Measurements from ENCODE around the gene RAB31.

RAB31 gene

DNA sequence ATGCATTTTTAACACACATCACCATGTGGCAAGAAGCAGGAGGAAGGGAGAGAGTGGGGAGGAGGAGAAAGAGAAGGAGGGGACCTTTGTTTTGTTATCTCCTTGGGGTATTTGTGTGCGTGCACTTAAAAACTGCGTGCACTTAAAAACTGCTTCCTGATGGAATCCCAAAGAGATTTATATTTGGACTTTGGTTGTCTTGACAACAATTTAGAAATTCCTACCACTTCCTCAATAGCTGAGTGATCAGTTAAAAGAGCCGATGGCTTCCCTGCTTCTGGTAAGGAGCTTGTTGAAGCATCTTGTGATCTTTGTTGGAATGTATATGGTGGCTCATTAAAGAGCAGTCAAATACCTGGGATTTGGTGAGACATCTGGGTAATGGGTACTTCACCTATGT, 4.5 kb downstream of the RAB31 start:
- Histone ChIP-seq H3K36me3 (replicated peaks in 1 of 2; ENCODE audit: control insufficient read depth in 2 of 2, insufficient read depth in 2 of 2, low read length in 2 of 2) (peaks cover 0 to 2% of the 10 kb centered on the region in 2 donors), H3K4ac (ENCODE audit: low read length) (no peak overlapping the region), H3K4me2 (ENCODE audit: insufficient read depth, low read length, poor library complexity, severe bottlenecking) (no peak overlapping the region), H3K4me3 (ENCODE audit: low read length in 2 of 2) (no peak overlapping the region), H3K27me3 (ENCODE audit: control insufficient read depth in 3 of 3, insufficient read depth in 3 of 3, low read depth in 1 of 3, low read length in 3 of 3) (peaks cover 0 to 20% (median 0%) of the 10 kb centered on the region in 3 experiments), H3K79me1 (ENCODE audit: low read depth, low read length) (no peaks in the 10 kb centered on the region), H3K9ac (ENCODE audit: low read depth, low read length, poor library complexity) (no peak overlapping the region), H2BK120ac (ENCODE audit: low read depth, low read length) (no peak overlapping the region), H3K27ac (replicated peaks; ENCODE audit: low read length) (no peak overlapping the region), H3K23ac (ENCODE audit: low read depth, low read length, poor library complexity) (no peak overlapping the region), H3K9me3 (replicated peaks in 1 of 2; ENCODE audit: control insufficient read depth in 2 of 2, insufficient read depth in 1 of 2, low read depth in 1 of 2, low read length in 2 of 2) (no peaks in the 10 kb centered on the region), H2AK5ac (ENCODE audit: low read depth, low read length) (no peak overlapping the region), H2BK5ac (ENCODE audit: low read length) (no peak overlapping the region), H3K4me1 (ENCODE audit: control insufficient read depth in 2 of 2, insufficient read depth in 1 of 2, low read depth in 1 of 2, low read length in 2 of 2) (peaks cover 9 to 10% of the 10 kb centered on the region in 2 donors), H4K91ac (ENCODE audit: low read depth, low read length, poor library complexity) (no peak overlapping the region), H4K8ac (ENCODE audit: low read depth, low read length) (no peak overlapping the region), H2BK15ac (ENCODE audit: low read length) (no peak overlapping the region), H3K14ac (ENCODE audit: low read length) (no peak overlapping the region), H2AFZ (ENCODE audit: low read length) (no peak overlapping the region), H3K18ac (ENCODE audit: low read length) (no peak overlapping the region), H2BK12ac (ENCODE audit: low read length) (no peak overlapping the region)
- no CpG with 5 or more reads among the region's 3 CpGs for WGBS, 2 donors (ENCODE audit: extremely low coverage in 2 of 2, insufficient read length in 2 of 2, insufficient replicate concordance in 1 of 2)
- DNase-seq (ENCODE audit: low spot score): no peak

DNA sequence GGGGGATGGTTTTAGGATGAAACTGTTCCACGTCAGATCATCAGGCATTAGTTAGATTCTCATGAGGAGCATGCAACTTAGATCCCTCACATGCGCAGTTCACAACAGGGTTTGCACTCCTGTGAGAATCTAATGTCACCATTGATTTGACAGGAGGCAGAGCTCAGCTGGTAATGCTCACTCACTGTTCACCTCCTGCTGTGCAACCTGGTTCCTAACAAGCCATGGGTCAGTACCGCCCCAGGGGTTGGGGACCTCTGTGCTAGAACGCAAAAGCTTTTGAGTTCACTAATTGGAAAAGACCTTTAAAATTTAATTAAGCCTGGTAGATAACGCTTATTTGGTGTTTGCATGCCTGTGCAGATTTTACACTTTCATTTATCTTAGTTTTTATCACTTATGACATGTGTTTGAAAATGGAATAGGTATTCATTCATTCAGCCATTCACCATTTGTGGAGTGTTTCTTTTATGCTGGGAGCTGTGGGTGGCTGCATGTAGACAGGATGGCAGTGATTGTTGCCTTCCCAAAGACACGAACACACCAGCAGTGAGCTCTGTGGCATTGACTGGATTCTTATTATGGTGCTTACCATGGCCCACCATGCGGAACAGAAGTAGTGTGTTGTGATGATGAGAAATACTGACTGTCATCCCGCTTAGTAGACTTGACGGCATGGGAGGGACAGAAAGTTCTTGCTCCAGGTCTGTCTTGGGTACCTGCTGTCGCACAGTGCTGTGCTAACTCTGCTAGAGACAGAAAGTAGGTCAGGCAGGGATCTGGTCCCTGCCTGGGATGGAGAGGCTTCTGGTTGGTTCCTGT, 6.4 kb downstream of the RAB31 start:
- no CpG with 5 or more reads among the region's 10 CpGs for WGBS, 2 donors (ENCODE audit: extremely low coverage in 2 of 2, insufficient read length in 2 of 2, insufficient replicate concordance in 1 of 2)
- Histone ChIP-seq H3K23ac (ENCODE audit: low read depth, low read length, poor library complexity) (no peak overlapping the region), H3K27ac (replicated peaks; ENCODE audit: low read length) (no peak overlapping the region), H3K79me1 (ENCODE audit: low read depth, low read length) (no peaks in the 10 kb centered on the region), H3K4me3 (ENCODE audit: low read length in 2 of 2) (no peak overlapping the region), H2BK15ac (ENCODE audit: low read length) (no peak overlapping the region), H3K4ac (ENCODE audit: low read length) (no peak overlapping the region), H2BK5ac (ENCODE audit: low read length) (no peak overlapping the region), H2BK120ac (ENCODE audit: low read depth, low read length) (no peak overlapping the region), H3K9me3 (replicated peaks in 1 of 2; ENCODE audit: control insufficient read depth in 2 of 2, insufficient read depth in 1 of 2, low read depth in 1 of 2, low read length in 2 of 2) (no peaks in the 10 kb centered on the region), H3K27me3 (ENCODE audit: control insufficient read depth in 3 of 3, insufficient read depth in 3 of 3, low read depth in 1 of 3, low read length in 3 of 3) (peaks cover 0 to 3% (median 0%) of the 10 kb centered on the region in 3 experiments), H4K91ac (ENCODE audit: low read depth, low read length, poor library complexity) (no peak overlapping the region), H3K14ac (ENCODE audit: low read length) (no peak overlapping the region), H4K8ac (ENCODE audit: low read depth, low read length) (no peak overlapping the region), H2AFZ (ENCODE audit: low read length) (no peak overlapping the region), H3K18ac (ENCODE audit: low read length) (peak overlapping the region; percentile 21), H3K9ac (ENCODE audit: low read depth, low read length, poor library complexity) (no peak overlapping the region), H3K4me2 (ENCODE audit: insufficient read depth, low read length, poor library complexity, severe bottlenecking) (no peak overlapping the region), H2AK5ac (ENCODE audit: low read depth, low read length) (no peak overlapping the region), H2BK12ac (ENCODE audit: low read length) (no peak overlapping the region), H3K4me1 (ENCODE audit: control insufficient read depth in 2 of 2, insufficient read depth in 1 of 2, low read depth in 1 of 2, low read length in 2 of 2) (peaks cover 6 to 11% of the 10 kb centered on the region in 2 donors), H3K36me3 (replicated peaks in 1 of 2; ENCODE audit: control insufficient read depth in 2 of 2, insufficient read depth in 2 of 2, low read length in 2 of 2) (peaks cover 0 to 2% of the 10 kb centered on the region in 2 donors)
- no peak for DNase-seq (ENCODE audit: low spot score)

DNA sequence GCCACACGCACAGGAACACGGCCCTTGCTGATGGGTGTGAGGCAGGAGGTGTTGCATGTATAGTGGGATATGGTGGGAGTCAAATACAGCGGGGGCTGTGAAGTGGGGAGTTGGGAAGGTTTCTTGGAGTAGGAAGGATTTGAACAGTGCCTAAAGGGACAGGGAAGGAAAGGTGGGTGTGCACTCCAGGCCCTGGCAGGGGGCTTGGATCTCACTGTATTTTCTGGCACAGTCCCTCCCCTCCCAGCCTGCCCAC, 6.9 kb downstream of the RAB31 start:
- H2BK12ac ChIP-seq (ENCODE audit: low read length): no peak overlapping the region
- no peak overlapping the region for H3K4ac ChIP-seq (ENCODE audit: low read length)
- H2BK120ac ChIP-seq (ENCODE audit: low read depth, low read length): no peak overlapping the region
- H3K14ac ChIP-seq (ENCODE audit: low read length): no peak overlapping the region
- DNase-seq (ENCODE audit: low spot score): no peak
- no peaks in the 10 kb centered on the region for H3K27me3 ChIP-seq (ENCODE audit: control insufficient read depth in 3 of 3, insufficient read depth in 3 of 3, low read depth in 1 of 3, low read length in 3 of 3)
- H4K91ac ChIP-seq (ENCODE audit: low read depth, low read length, poor library complexity): no peak overlapping the region
- peaks cover 7 to 10% of the 10 kb centered on the region in 2 donors for H3K4me1 ChIP-seq (ENCODE audit: control insufficient read depth in 2 of 2, insufficient read depth in 1 of 2, low read depth in 1 of 2, low read length in 2 of 2)
- no peak overlapping the region for H2AFZ ChIP-seq (ENCODE audit: low read length)
- no peak overlapping the region for H3K18ac ChIP-seq (ENCODE audit: low read length)
- H4K8ac ChIP-seq (ENCODE audit: low read depth, low read length): no peak overlapping the region
- no peak overlapping the region for H2BK5ac ChIP-seq (ENCODE audit: low read length)
- no peak overlapping the region for H2BK15ac ChIP-seq (ENCODE audit: low read length)
- H2AK5ac ChIP-seq (ENCODE audit: low read depth, low read length): no peak overlapping the region
- H3K27ac ChIP-seq (replicated peaks; ENCODE audit: low read length): no peak overlapping the region
- H3K9ac ChIP-seq (ENCODE audit: low read depth, low read length, poor library complexity): no peak overlapping the region
- no peak overlapping the region for H3K23ac ChIP-seq (ENCODE audit: low read depth, low read length, poor library complexity)
- WGBS, 2 donors (ENCODE audit: extremely low coverage in 2 of 2, insufficient read length in 2 of 2, insufficient replicate concordance in 1 of 2): no CpG with 5 or more reads among the region's 3 CpGs
- H3K9me3 ChIP-seq (replicated peaks in 1 of 2; ENCODE audit: control insufficient read depth in 2 of 2, insufficient read depth in 1 of 2, low read depth in 1 of 2, low read length in 2 of 2): no peaks in the 10 kb centered on the region
- H3K4me2 ChIP-seq (ENCODE audit: insufficient read depth, low read length, poor library complexity, severe bottlenecking): no peak overlapping the region
- H3K36me3 ChIP-seq (replicated peaks in 1 of 2; ENCODE audit: control insufficient read depth in 2 of 2, insufficient read depth in 2 of 2, low read length in 2 of 2): peaks cover 0 to 2% of the 10 kb centered on the region in 2 donors
- H3K4me3 ChIP-seq (ENCODE audit: low read length in 2 of 2): no peak overlapping the region
- no peaks in the 10 kb centered on the region for H3K79me1 ChIP-seq (ENCODE audit: low read depth, low read length)

DNA sequence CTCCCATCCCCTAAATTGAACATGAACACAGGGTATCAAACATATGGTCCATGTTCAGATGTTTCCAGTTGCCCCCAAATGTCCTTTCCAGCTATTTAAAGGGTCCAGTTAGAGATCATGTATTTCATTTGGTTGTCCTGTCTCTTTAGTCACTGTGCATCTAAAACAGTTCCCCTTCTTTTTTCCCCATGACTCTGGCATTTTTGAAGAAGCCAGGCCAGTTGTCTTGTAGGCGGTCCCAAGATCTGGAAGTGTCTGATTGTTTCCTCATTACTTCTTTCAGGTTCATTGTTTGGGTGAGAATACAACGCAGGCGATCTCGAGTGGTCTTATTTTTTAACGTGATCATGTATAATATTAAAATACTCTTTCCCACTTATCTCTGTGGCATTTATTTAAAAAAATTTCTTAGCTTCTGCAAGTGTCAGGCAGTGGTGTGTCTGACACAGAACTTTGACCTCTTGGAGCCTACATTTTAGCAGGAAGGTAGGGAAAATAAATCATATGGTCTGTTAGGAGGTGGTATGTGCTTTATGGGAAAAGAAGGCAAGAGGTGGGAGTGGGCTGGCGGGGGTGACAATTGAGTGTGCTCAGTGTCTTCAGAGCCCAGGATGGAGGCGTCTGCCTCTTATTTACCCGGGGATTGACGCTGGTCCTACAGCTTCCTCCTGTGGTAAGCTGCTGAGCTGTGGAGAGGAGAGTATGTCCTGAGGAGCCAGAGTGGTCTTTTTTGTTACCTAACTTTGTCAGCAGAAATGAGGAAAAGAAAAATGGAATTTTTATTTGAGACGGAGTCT, 8.1 kb downstream of the RAB31 start:
- no peak overlapping the region for H2BK120ac ChIP-seq (ENCODE audit: low read depth, low read length)
- no peak overlapping the region for H2BK15ac ChIP-seq (ENCODE audit: low read length)
- no peak overlapping the region for H3K4me3 ChIP-seq (ENCODE audit: low read length in 2 of 2)
- no peak for DNase-seq (ENCODE audit: low spot score)
- no peaks in the 10 kb centered on the region for H3K27me3 ChIP-seq (ENCODE audit: control insufficient read depth in 3 of 3, insufficient read depth in 3 of 3, low read depth in 1 of 3, low read length in 3 of 3)
- H3K27ac ChIP-seq (replicated peaks; ENCODE audit: low read length): no peak overlapping the region
- H3K4me2 ChIP-seq (ENCODE audit: insufficient read depth, low read length, poor library complexity, severe bottlenecking): no peak overlapping the region
- H2AK5ac ChIP-seq (ENCODE audit: low read depth, low read length): no peak overlapping the region
- peaks cover 7 to 10% of the 10 kb centered on the region in 2 donors for H3K4me1 ChIP-seq (ENCODE audit: control insufficient read depth in 2 of 2, insufficient read depth in 1 of 2, low read depth in 1 of 2, low read length in 2 of 2)
- peaks cover 0 to 2% of the 10 kb centered on the region in 2 donors for H3K36me3 ChIP-seq (replicated peaks in 1 of 2; ENCODE audit: control insufficient read depth in 2 of 2, insufficient read depth in 2 of 2, low read length in 2 of 2)
- no peak overlapping the region for H3K14ac ChIP-seq (ENCODE audit: low read length)
- H2BK12ac ChIP-seq (ENCODE audit: low read length): no peak overlapping the region
- H2BK5ac ChIP-seq (ENCODE audit: low read length): no peak overlapping the region
- H3K9me3 ChIP-seq (replicated peaks in 1 of 2; ENCODE audit: control insufficient read depth in 2 of 2, insufficient read depth in 1 of 2, low read depth in 1 of 2, low read length in 2 of 2): no peaks in the 10 kb centered on the region
- no peak overlapping the region for H3K4ac ChIP-seq (ENCODE audit: low read length)
- no CpG with 5 or more reads among the region's 10 CpGs for WGBS, 2 donors (ENCODE audit: extremely low coverage in 2 of 2, insufficient read length in 2 of 2, insufficient replicate concordance in 1 of 2)
- H4K8ac ChIP-seq (ENCODE audit: low read depth, low read length): no peak overlapping the region
- no peak overlapping the region for H4K91ac ChIP-seq (ENCODE audit: low read depth, low read length, poor library complexity)
- no peak overlapping the region for H2AFZ ChIP-seq (ENCODE audit: low read length)
- H3K9ac ChIP-seq (ENCODE audit: low read depth, low read length, poor library complexity): no peak overlapping the region
- H3K79me1 ChIP-seq (ENCODE audit: low read depth, low read length): no peaks in the 10 kb centered on the region
- no peak overlapping the region for H3K18ac ChIP-seq (ENCODE audit: low read length)
- H3K23ac ChIP-seq (ENCODE audit: low read depth, low read length, poor library complexity): no peak overlapping the region
